Activated T-cell treated with anti-CD3 and anti-CD28 coated beads, Interleukin-2, amount 50 U/mL, for 4 hours (primary cell): ENCODE results near the gene TAS2R41. TPM values are rescaled to one million over a fixed set of nuclear protein-coding genes. Genes with fewer than 3 reads are reported as not detected.

Source experiments
- ATAC-seq, 2 donors: fragments of 200-7000 bp; cut with Tn5 transposase; one replicate each; pipeline ENCODE4 v1.10.0; 2021
- DNase-seq: peaks from one replicate; pipeline ENCODE4 v3.0.0-alpha.2; 2020
- H3K27me3 Mint-ChIP-seq: one replicate; pipeline ENCODE4 v1.8.0; 2021; ENCODE audit warnings: low read depth, mixed read lengths
- H3K36me3 Mint-ChIP-seq: one replicate; pipeline ENCODE4 v1.8.0; 2022; ENCODE audit warnings: mixed read lengths; ENCODE audit not compliant: insufficient read depth
- H3K4me1 Mint-ChIP-seq: one replicate; pipeline ENCODE4 v1.8.0; 2021; ENCODE audit warnings: low read depth, mixed read lengths
- H3K4me3 Mint-ChIP-seq: one replicate; pipeline ENCODE4 v1.8.0; 2021; ENCODE audit warnings: mild to moderate bottlenecking, moderate library complexity, mixed read lengths
- H3K9me3 Mint-ChIP-seq: one replicate; pipeline ENCODE4 v1.8.0; 2021; ENCODE audit warnings: mixed read lengths
- total RNA-seq, 3 donors: library from RNA; stranded (reverse); gene quantifications; one replicate each; pipeline ENCODE4 v1.2.1, GENCODE V29; 2021

TAS2R41 gene, protein sequence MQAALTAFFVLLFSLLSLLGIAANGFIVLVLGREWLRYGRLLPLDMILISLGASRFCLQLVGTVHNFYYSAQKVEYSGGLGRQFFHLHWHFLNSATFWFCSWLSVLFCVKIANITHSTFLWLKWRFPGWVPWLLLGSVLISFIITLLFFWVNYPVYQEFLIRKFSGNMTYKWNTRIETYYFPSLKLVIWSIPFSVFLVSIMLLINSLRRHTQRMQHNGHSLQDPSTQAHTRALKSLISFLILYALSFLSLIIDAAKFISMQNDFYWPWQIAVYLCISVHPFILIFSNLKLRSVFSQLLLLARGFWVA
- not detected for total RNA-seq

DNA sequence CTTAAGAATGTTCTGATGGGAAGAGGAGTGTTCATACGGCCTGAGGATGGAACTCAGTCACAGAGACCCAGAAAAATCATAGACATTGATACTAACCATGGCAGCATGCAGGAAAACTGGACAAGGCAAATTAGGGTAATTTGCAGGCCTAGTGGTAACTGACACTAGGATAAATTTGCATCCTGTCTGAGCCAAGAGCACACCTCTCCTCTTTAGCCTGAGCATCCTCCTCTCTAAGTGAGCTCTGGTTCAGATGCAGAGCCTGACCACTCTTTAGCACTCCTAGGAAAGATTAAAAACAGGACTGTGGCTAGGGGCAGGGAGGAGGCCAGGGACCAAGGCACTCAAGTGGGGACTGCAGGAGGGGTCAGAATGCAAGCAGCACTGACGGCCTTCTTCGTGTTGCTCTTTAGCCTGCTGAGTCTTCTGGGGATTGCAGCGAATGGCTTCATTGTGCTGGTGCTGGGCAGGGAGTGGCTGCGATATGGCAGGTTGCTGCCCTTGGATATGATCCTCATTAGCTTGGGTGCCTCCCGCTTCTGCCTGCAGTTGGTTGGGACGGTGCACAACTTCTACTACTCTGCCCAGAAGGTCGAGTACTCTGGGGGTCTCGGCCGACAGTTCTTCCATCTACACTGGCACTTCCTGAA is at the start of gene TAS2R41:
TSS of gene TAS2R41 (plus strand) at position 373 of the 650 bp plus-strand sequence. CDS start at position 373, 0 bp downstream.
- Mint-ChIP-seq H3K27me3 (no peaks in the 10 kb centered on the region), H3K9me3 (peaks cover 10% of the 10 kb centered on the region), H3K4me3 (no peak within 1 kb of the TSS), H3K4me1 (peaks cover 15% of the 10 kb centered on the region), H3K36me3 (peaks cover 1% of the 10 kb centered on the region)
- DNase-seq (no peak), ATAC-seq (no peak)

DNA sequence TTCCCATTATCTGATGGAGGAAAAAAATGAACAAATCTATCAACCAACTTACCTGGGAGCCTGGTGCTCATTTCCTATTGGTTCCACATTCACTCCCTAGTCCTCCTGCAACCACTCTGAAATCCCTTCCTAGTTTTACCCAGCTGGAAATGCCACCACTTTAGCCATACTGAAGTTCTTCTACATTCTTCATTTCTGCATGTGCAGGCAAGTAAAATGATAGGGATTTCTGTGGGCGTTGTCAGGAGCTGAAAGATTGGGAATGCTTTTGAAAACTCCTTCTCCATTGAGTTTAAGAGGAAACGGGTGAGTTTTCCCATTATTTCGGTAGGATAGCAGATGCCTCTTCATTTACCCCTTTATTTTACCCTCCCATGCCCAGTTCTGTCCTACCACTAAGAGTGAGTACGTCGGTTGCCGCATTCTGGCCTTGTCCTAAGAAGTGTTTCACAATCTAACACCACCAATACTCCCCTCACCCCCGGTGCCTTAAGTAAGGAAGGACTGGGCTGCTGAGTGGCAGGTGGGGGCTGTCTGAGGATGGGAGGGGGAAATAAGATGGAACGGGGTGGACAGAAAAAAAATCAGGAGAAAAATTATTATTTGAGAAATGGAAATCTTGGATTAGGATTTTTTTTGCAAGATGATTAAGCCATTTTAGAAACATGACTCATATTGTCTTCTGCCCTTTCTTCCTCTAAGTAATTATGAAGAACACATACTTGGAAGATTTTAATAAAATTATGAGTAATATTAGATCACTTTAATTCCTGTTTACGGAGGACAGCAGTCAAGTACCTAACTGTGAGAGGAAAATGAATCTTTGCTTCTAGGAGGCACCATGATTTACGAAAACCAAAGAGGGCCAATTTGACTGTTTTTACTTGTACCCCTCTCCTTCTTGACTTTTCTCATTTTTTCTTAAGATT is 47.6 kb upstream of the TAS2R41 start:
- no peaks in the 10 kb centered on the region for H3K36me3 Mint-ChIP-seq
- no peak overlapping the region for H3K4me3 Mint-ChIP-seq
- peaks cover 6% of the 10 kb centered on the region for H3K4me1 Mint-ChIP-seq
- H3K27me3 Mint-ChIP-seq: no peaks in the 10 kb centered on the region
- DNase-seq (no peak), ATAC-seq (no peak)
- H3K9me3 Mint-ChIP-seq: no peaks in the 10 kb centered on the region

GRCh38 chr7:143431109-143431508 is 46.6 kb upstream of the TAS2R41 start:
- Mint-ChIP-seq H3K4me3 (no peak overlapping the region), H3K36me3 (peaks cover 4% of the 10 kb centered on the region), H3K9me3 (no peaks in the 10 kb centered on the region), H3K4me1 (peaks cover 6% of the 10 kb centered on the region), H3K27me3 (no peaks in the 10 kb centered on the region)
- DNase-seq (no peak), ATAC-seq (no peak)

- Mint-ChIP-seq H3K27me3 (no peaks in the 10 kb centered on the region), H3K4me1 (peaks cover 20% of the 10 kb centered on the region), H3K36me3 (peaks cover 4% of the 10 kb centered on the region)
Observed at GRCh38 chr7:143433759-143434158, 43.9 kb upstream of the TAS2R41 start.

DNA sequence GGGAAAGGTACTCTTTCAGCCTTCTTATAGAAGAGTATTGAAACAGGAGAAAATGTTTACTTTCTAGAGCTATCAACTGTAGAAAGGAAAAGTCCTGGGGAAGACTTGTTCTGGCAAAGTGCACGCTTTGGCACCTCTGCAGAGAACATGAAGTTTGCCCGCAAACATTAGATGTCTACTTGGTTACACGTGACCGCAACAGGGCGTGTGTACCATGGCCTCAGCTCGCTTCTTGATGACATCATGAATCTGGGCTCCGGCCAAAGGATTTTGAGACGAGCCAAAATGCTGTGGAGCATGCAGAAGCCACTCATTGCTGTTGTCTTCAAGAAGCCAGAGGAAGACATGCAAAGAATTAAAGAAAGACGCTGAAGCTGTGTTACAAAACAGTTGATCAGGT is 43.0 kb upstream of the TAS2R41 start:
- ATAC-seq (no peak), DNase-seq (no peak)
- no peaks in the 10 kb centered on the region for H3K27me3 Mint-ChIP-seq
- H3K36me3 Mint-ChIP-seq: peaks cover 4% of the 10 kb centered on the region
- H3K4me1 Mint-ChIP-seq: peaks cover 22% of the 10 kb centered on the region
- H3K4me3 Mint-ChIP-seq: no peak overlapping the region
- H3K9me3 Mint-ChIP-seq: no peaks in the 10 kb centered on the region

More at GRCh38 chr7:143433759-143434158, 43.9 kb upstream of the TAS2R41 start:
- no peak for DNase-seq
- Mint-ChIP-seq H3K9me3 (no peaks in the 10 kb centered on the region), H3K4me3 (no peak overlapping the region)
- no peak for ATAC-seq

DNA sequence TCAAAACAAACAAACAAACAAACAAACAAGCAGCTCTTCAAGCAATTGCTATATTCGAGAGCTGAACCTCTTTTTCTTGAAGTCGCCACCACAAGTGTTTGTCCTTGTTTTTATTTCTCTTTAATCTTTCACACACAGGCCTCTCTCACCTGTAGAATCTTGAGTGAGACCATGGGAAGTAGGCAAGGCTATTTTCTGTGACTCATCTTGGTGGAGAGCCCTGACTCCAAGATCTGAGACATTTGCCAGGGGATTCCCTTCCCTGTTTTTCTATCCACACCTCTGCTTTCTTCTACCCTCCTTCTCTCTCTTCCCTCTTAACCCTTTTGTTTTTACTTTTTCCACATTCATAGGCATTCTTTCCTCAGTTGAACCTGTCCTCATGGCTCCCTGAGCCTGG is 42.4 kb upstream of the TAS2R41 start:
- Mint-ChIP-seq H3K9me3 (no peaks in the 10 kb centered on the region), H3K4me3 (no peak overlapping the region), H3K27me3 (no peaks in the 10 kb centered on the region), H3K4me1 (peaks cover 24% of the 10 kb centered on the region), H3K36me3 (peaks cover 4% of the 10 kb centered on the region)
- no peak for DNase-seq
- no peak for ATAC-seq

GRCh38 chr7:143436325-143436946 is 41.2 kb upstream of the TAS2R41 start:
- H3K4me1 Mint-ChIP-seq: peaks cover 24% of the 10 kb centered on the region
- ATAC-seq (no peak), DNase-seq (no peak)
- H3K36me3 Mint-ChIP-seq: peaks cover 4% of the 10 kb centered on the region
- no peaks in the 10 kb centered on the region for H3K27me3 Mint-ChIP-seq
- H3K9me3 Mint-ChIP-seq: no peaks in the 10 kb centered on the region
- no peak overlapping the region for H3K4me3 Mint-ChIP-seq

DNA sequence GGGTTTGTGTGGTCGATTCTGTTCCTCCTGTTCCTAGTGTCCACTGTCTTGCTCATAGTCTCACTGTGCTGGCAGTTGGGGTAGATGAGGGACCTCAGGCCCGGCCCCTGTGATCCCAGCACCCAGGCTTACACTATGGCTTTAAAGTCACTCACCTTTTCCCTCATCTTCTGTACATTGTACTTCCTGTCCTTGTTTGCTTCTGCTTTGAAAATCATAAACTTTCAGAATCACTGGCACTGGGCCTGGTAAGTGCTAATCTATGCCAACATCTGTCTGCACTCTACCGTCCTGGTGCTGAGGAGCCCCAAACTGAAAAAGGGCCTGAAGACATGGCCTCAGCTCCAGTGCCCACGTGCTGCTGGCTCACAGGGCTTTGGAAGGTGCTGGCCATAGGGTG is 40.1 kb upstream of the TAS2R41 start:
- Mint-ChIP-seq H3K27me3 (no peaks in the 10 kb centered on the region), H3K9me3 (no peaks in the 10 kb centered on the region), H3K4me3 (no peak overlapping the region), H3K36me3 (peaks cover 8% of the 10 kb centered on the region), H3K4me1 (peaks cover 24% of the 10 kb centered on the region)
- ATAC-seq: peak in 1 of 2 donors; percentile 48
- no peak for DNase-seq

DNA sequence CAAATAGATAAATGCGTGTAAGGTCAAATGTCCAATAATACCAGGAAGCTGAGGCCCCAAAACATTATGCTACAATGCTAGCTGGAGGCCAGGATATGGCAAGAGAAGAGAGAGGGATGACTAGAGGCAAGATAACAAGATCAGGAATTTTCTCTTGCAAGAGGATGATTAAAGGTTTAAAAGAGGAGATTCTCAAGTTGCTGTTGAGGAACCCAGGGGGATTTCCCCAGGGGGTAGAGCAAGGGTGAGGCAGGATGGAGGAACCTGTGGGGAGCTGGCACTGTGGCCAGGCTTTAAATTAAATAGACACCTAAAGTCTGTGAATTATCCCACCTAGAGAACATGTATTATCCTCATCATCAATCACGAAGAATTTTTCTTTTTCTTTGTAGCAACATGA is 37.8 kb upstream of the TAS2R41 start:
- Mint-ChIP-seq H3K4me3 (no peak overlapping the region), H3K9me3 (no peaks in the 10 kb centered on the region), H3K36me3 (peaks cover 8% of the 10 kb centered on the region), H3K4me1 (peaks cover 24% of the 10 kb centered on the region), H3K27me3 (no peaks in the 10 kb centered on the region)
- ATAC-seq (no peak), DNase-seq (no peak)

DNA sequence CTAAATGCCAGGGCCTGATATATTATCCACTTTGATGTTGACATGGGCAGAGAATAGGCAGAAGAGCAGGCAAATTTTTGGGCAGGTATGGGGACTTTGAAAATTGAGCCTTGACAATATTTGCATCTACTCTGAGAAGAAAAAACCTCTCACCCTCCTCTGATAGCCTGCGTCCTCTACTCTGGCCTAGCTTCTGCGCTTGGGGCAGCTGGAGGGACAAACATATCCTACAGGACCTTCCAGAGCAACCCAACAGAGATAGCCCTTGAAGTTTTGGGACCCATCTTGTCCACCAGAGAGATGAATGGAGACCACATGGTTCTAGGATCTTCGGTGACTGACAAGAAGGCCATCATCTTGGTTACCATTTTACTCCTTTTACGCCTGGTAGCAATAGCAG is 34.5 kb upstream of the TAS2R41 start, which contains the start of gene TAS2R60:
TSS of gene TAS2R60 (plus strand) at position 301 of the 400 bp plus-strand sequence. CDS start at position 301, 0 bp downstream.
- Mint-ChIP-seq H3K4me3 (no peak within 1 kb of the TSS), H3K27me3 (no peaks in the 10 kb centered on the region), H3K4me1 (peaks cover 6% of the 10 kb centered on the region), H3K36me3 (peaks cover 4% of the 10 kb centered on the region), H3K9me3 (no peaks in the 10 kb centered on the region)
- no peak for ATAC-seq
- no peak for DNase-seq

DNA sequence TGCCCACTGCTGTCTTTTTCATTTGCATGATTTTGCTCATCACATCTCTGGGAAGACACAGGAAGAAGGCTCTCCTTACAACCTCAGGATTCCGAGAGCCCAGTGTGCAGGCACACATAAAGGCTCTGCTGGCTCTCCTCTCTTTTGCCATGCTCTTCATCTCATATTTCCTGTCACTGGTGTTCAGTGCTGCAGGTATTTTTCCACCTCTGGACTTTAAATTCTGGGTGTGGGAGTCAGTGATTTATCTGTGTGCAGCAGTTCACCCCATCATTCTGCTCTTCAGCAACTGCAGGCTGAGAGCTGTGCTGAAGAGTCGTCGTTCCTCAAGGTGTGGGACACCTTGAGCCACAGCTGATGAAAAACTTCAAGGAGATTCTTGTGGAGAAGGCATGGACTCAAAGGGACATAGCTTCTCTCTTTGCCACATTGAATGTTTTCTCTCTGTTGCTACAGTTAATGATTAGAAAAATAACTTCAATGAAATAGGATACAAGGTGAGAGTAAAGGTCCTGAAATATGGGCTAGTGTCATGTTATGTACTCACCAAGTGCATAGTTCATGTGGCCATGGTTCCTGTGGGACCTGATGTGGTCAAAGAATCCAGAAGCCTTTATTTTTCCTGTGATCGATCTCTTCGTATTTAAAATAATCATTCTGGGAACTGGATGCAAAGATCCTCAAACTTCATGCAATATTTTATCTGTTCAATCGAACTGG is 33.5 kb upstream of the TAS2R41 start:
- Mint-ChIP-seq H3K4me1 (peaks cover 3% of the 10 kb centered on the region), H3K9me3 (no peaks in the 10 kb centered on the region), H3K36me3 (peaks cover 4% of the 10 kb centered on the region), H3K27me3 (no peaks in the 10 kb centered on the region), H3K4me3 (no peak overlapping the region)
- no peak for DNase-seq
- no peak for ATAC-seq

DNA sequence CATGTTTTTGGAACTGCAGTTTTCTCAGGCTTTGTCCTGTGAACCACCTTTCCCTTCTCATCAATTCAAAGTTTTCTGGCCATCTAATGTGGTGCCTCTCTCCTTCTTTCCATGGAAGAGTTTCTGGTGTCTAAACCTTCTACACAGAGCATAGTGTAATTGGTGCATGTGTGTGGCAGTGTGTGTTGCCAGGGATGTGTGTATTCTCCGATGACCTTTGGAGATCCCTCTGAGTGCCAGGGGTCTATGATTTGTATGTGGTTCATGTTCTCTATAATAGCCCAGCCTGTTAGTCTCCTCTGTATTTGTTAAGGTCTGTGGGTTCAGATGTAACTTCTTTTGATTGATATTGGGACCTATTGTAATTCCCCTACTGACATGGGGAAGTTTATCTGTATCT is 32.9 kb upstream of the TAS2R41 start:
- Mint-ChIP-seq H3K27me3 (no peaks in the 10 kb centered on the region), H3K4me1 (peaks cover under 1% of the 10 kb centered on the region), H3K9me3 (no peaks in the 10 kb centered on the region), H3K36me3 (peaks cover 4% of the 10 kb centered on the region), H3K4me3 (no peak overlapping the region)
- DNase-seq (no peak), ATAC-seq (no peak)

GRCh38 chr7:143447466-143447865 is 30.2 kb upstream of the TAS2R41 start:
- H3K9me3 Mint-ChIP-seq: no peaks in the 10 kb centered on the region
- ATAC-seq: no peak
- H3K4me3 Mint-ChIP-seq: no peak overlapping the region
- no peaks in the 10 kb centered on the region for H3K27me3 Mint-ChIP-seq
- H3K36me3 Mint-ChIP-seq: no peaks in the 10 kb centered on the region
- DNase-seq: no peak
- peaks cover 3% of the 10 kb centered on the region for H3K4me1 Mint-ChIP-seq
